Upper lobe of left lung (tissue), 6 donors: Measurements from ENCODE around the gene STEAP4. TPM values are rescaled to one million over a fixed set of nuclear protein-coding genes. Genes with fewer than 3 reads are reported as not detected.

Experiments
- ATAC-seq, 2 donors: fragments of 200-7000 bp; cut with Tn5 transposase; one replicate each; pipeline ENCODE4 v1.9.1; 2022; ENCODE audit warnings: mild to moderate bottlenecking in 2 of 2, moderate library complexity in 2 of 2; ENCODE audit not compliant: low FRiP score in 2 of 2
- DNase-seq, 2 donors: peaks; one replicate each; pipeline ENCODE4 v3.0.0-alpha.2; 2019 to 2020
- H3K27ac ChIP-seq, 4 donors: fragments of 200-600 bp; sonication (generic); one replicate each; pipeline ENCODE4 v1.5.1; 2016 to 2019
- H3K27me3 ChIP-seq, 4 donors: fragments of 200-600 bp; sonication (generic); one replicate each; pipeline ENCODE4 v1.5.1; 2017 to 2019
- H3K36me3 ChIP-seq, 4 donors: fragments of 200-600 bp; sonication (generic); one replicate each; pipeline ENCODE4 v1.5.1; 2016 to 2019
- H3K4me1 ChIP-seq, 4 donors: fragments of 200-600 bp; sonication (generic); one replicate each; pipeline ENCODE4 v1.5.1; 2018 to 2019
- H3K4me3 ChIP-seq, 4 donors: fragments of 200-600 bp; sonication (generic); one replicate each; pipeline ENCODE4 v1.5.1; 2017 to 2019; ENCODE audit warnings: mild to moderate bottlenecking in 2 of 4, moderate library complexity in 1 of 4
- H3K9me3 ChIP-seq, 4 donors: fragments of 200-600 bp; sonication (generic); one replicate each; pipeline ENCODE4 v1.5.1; 2018 to 2019
- EP300 ChIP-seq, 4 donors: sonication (generic); formaldehyde crosslinking; IDR thresholded peaks; one replicate each; pipeline ENCODE4 v1.5.1; 2017; ENCODE audit warnings: antibody characterized with exemption in 4 of 4, control low read depth in 2 of 4
- POLR2A ChIP-seq, 4 donors: fragments of 450-650 bp; IDR thresholded peaks; one replicate each; pipeline ENCODE4 v1.5.1; 2016 to 2017; ENCODE audit warnings: antibody characterized with exemption in 4 of 4, mild to moderate bottlenecking in 2 of 4
- POLR2AphosphoS5 ChIP-seq, 2 donors: sonication (generic); formaldehyde crosslinking; IDR thresholded peaks; one replicate each; pipeline ENCODE4 v1.5.1; 2017; ENCODE audit warnings: antibody characterized with exemption in 2 of 2
- WGBS, 2 donors: methylation state at CpG; one replicate each; pipeline ENCODE4 v1.1.5; 2017 to 2018; 5-methylcytosine and 5-hydroxymethylcytosine counted together
- total RNA-seq, 6 donors: library from RNA; depleted of rRNA in 4 of 6; stranded (reverse); fragments of >200 nt in 4 of 6; gene quantifications; one replicate each; pipeline versions ENCODE4 v1.1.0 to v1.2.1, GENCODE V29; 2016 to 2021
- TF ChIP-seq, protein P1 (sequence below), 6 experiments: fragments of 450-650 bp in 4 of 6; fragments of 200-600 bp in 2 of 6; sonication (generic) in 2 of 6; IDR thresholded peaks; one replicate each; pipeline ENCODE4 v1.5.1; 2016 to 2019; ENCODE audit warnings: antibody characterized with exemption in 6 of 6
- donor health status: DM: no; HTN: no; CAD: no; lungs with moderate emphysema.
- donor health status: DM: no; HTN: yes; CAD: no; lungs with severe emphysema.

Gene STEAP4
- total RNA-seq, 6 donors from 2014 or later = 11.5 to 81.8 (median 54.8) TPM

DNA sequence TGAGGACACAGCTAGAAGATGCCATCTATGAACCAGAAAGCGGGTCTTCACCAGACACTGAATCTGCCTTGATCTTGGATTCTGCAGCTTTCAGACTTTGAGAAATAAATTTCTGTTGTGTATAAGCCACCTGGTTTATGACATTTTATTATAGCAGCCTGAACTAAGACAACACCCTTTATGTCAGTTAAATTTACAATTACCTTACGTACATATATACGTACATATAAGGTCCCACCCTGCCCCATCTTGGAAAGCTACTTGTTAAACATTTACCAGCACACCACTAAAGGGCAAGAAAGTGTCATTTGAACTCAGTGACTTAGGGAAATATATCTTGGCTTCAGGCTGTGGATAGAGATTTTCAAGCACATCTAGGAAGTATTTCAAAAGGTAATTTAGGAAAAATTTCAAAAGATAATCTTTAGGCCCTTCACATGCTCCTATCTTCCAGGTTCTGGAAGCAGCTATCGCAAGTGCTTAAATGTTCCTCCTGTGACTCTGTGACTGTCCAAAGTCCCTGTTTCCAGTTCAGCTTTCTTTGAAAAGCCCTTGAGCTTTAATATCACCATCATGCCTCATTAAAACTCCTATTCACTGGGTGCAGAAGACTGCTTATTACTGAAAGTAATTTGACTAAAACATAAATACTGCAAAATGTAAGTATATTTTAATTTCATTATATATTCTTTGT lies 77.2 kb downstream of the STEAP4 start:
- DNase-seq (no peak), ATAC-seq (no peak)
- Histone ChIP-seq H3K27me3 (no peaks in the 10 kb centered on the region), H3K27ac (no peak overlapping the region), H3K4me1 (peaks cover 0 to 11% (median 1%) of the 10 kb centered on the region in 4 donors), H3K4me3 (no peak overlapping the region), H3K36me3 (no peaks in the 10 kb centered on the region), H3K9me3 (no peaks in the 10 kb centered on the region)
- 92 to 98% methylated on average over 4 of the region's 4 CpGs for WGBS, 2 donors
- no peak for TF ChIP-seq POLR2A (IDR thresholded peaks at IDR 0.05)
- no peak for TF ChIP-seq POLR2AphosphoS5 (IDR thresholded peaks at IDR 0.05)
- no peak for TF ChIP-seq EP300 (IDR thresholded peaks at IDR 0.05)
- TF ChIP-seq, protein P1, sequence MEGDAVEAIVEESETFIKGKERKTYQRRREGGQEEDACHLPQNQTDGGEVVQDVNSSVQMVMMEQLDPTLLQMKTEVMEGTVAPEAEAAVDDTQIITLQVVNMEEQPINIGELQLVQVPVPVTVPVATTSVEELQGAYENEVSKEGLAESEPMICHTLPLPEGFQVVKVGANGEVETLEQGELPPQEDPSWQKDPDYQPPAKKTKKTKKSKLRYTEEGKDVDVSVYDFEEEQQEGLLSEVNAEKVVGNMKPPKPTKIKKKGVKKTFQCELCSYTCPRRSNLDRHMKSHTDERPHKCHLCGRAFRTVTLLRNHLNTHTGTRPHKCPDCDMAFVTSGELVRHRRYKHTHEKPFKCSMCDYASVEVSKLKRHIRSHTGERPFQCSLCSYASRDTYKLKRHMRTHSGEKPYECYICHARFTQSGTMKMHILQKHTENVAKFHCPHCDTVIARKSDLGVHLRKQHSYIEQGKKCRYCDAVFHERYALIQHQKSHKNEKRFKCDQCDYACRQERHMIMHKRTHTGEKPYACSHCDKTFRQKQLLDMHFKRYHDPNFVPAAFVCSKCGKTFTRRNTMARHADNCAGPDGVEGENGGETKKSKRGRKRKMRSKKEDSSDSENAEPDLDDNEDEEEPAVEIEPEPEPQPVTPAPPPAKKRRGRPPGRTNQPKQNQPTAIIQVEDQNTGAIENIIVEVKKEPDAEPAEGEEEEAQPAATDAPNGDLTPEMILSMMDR (IDR thresholded peaks at IDR 0.05) = no peak

DNA sequence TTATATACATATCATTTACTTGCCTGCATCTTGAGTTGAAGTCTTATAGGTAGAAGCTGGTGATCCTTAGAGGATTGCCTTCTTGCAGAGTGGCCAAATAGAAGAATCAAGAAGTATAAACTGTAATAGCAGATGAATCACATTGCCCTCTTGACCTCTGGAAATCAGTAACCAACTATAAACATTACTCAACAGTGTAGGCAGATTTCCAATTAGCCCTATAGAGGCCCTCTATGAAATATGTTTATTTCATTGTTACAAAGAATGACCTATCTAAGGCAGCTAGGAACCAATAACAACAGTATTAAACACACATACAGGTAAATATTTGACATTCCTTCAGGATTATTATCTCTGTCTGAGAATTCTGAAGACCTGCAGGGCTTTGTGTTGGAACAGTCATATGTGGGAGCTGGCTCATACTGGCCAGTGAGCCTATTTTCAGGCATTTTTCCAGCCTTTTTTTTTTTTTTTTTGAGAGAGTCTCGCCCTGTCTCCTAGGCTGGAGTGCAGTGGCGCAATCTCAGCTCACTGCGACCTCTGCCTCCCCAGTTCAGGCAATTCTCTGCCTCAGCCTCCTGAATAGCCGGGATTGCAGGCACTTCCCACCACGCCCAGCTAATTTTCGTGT lies 79.7 kb downstream of the STEAP4 start:
- TF ChIP-seq EP300 (IDR thresholded peaks at IDR 0.05) (no peak), POLR2AphosphoS5 (IDR thresholded peaks at IDR 0.05) (no peak), POLR2A (IDR thresholded peaks at IDR 0.05) (no peak)
- TF ChIP-seq, protein P1 (IDR thresholded peaks at IDR 0.05) = no peak
- no peaks in the 10 kb centered on the region for H3K9me3 ChIP-seq
- peak overlapping the region in 1 of 4 donors; percentile 40 for H3K27ac ChIP-seq
- DNase-seq (peak in 1 of 2 donors; percentile 84), ATAC-seq (peak; percentile 82 to 84)
- WGBS, 2 donors = 62 to 77% methylated on average over 6 of the region's 6 CpGs
- H3K4me3 ChIP-seq = no peak overlapping the region
- no peaks in the 10 kb centered on the region for H3K36me3 ChIP-seq
- peaks cover 0 to 11% (median 1%) of the 10 kb centered on the region in 4 donors for H3K4me1 ChIP-seq
- no peaks in the 10 kb centered on the region for H3K27me3 ChIP-seq

DNA sequence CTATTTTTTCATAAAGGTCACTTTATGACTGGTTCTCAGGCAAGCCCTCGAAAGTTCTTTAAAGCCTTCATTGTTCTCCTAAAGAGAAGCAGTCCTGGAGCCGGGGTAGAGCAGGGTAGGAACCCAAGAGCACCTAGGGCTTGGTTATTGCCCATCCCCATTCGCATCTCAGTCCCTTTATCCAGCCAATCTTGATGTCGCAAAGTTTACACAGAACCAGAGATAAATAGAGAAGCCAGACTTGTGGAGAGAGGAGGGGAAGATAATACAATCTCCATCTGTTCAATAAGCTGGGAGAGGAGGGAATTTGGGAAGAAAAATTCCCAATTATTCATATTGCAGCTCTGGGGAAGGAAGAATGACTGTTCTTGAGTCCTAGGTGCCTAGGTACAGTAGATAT lies 80.5 kb downstream of the STEAP4 start:
- Histone ChIP-seq H3K9me3 (no peaks in the 10 kb centered on the region), H3K4me1 (peaks cover under 1 to 11% (median 3%) of the 10 kb centered on the region in 4 donors), H3K27me3 (no peaks in the 10 kb centered on the region), H3K36me3 (no peaks in the 10 kb centered on the region), H3K4me3 (no peak overlapping the region), H3K27ac (no peak overlapping the region)
- DNase-seq (no peak), ATAC-seq (no peak)
- TF ChIP-seq EP300 (IDR thresholded peaks at IDR 0.05) = no peak
- TF ChIP-seq POLR2A (IDR thresholded peaks at IDR 0.05) = no peak
- TF ChIP-seq POLR2AphosphoS5 (IDR thresholded peaks at IDR 0.05) = no peak
- TF ChIP-seq, protein P1 (IDR thresholded peaks at IDR 0.05) = no peak
- 83 to 92% methylated on average over 4 of the region's 4 CpGs for WGBS, 2 donors

DNA sequence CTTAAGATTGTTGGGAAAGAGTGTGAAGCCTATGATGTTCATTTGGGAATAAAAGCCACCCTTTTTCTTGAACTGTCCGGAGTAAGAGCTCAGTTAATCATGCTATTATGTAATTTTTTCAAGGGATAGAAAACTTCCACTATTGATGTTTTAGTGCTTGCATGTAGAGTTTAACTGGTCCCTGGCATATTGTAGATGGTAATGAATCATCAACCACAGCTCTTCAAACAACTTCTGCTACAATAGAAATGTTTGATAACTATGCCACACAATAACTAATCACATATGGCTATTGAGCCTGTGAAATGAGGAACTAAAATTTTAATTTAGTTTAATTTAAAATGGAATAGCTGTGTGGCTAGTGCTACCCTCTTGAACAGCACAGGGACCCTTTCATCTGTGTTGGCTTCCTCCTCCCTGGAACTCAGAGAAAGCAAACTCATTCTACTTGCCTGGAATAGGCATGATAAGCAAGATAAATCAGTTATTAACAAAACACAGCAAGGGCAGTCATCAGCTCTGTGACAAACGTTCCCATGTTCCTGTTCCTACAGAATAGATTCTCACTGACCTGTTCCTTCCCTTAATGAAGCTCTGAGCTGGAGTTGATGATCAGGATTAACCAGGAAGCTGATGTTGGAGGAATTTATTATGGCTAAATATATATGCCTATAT lies 82.0 kb downstream of the STEAP4 start:
- Histone ChIP-seq H3K9me3 (no peaks in the 10 kb centered on the region), H3K27ac (no peak overlapping the region), H3K4me3 (no peak overlapping the region), H3K36me3 (no peaks in the 10 kb centered on the region), H3K27me3 (no peaks in the 10 kb centered on the region), H3K4me1 (peaks cover 7 to 11% (median 9%) of the 10 kb centered on the region in 4 donors)
- ATAC-seq (no peak), DNase-seq (no peak)
- WGBS, 2 donors = 43 to 44% methylated on average over 2 of the region's 2 CpGs
- no peak for TF ChIP-seq POLR2AphosphoS5 (IDR thresholded peaks at IDR 0.05)

DNA sequence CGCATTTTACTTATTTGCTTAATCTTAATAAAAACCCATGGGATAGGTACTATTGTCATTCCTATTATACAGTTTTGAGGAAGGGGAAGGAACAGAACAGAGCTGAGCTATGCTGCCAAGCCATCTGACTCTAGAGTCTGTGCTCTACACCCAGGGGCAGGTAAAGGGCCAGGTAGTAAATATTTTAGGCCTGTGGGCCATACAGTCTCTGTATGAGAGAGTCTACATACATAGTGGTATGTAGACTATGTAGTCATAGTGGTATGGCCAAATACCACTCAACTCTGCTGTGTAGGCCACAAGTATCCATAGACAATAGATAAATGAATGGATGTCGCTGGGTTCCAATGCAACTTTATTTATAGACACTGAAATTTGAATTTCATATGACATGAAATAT lies 83.4 kb downstream of the STEAP4 start:
- Histone ChIP-seq H3K9me3 (no peaks in the 10 kb centered on the region), H3K27ac (no peak overlapping the region), H3K36me3 (no peaks in the 10 kb centered on the region), H3K4me1 (peaks cover 12 to 19% (median 14%) of the 10 kb centered on the region in 4 donors), H3K4me3 (no peak overlapping the region), H3K27me3 (no peaks in the 10 kb centered on the region)
- WGBS, 2 donors = 98 to 100% methylated on average over 2 of the region's 2 CpGs
- no peak for ATAC-seq
- TF ChIP-seq, protein P1 (IDR thresholded peaks at IDR 0.05) = no peak
- no peak for TF ChIP-seq POLR2A (IDR thresholded peaks at IDR 0.05)
- TF ChIP-seq EP300 (IDR thresholded peaks at IDR 0.05) = no peak
- TF ChIP-seq POLR2AphosphoS5 (IDR thresholded peaks at IDR 0.05) = no peak
- no peak for DNase-seq
